Neuron (in vitro differentiated cells): ENCODE results near the gene NFYC.

Experiments
- H2AFZ ChIP-seq: one replicate; pipeline ENCODE4 v1.6.1; 2013; ENCODE audit warnings: low read depth, mild to moderate bottlenecking, inconsistent platforms, low read length, moderate library complexity
- H3K27me3 ChIP-seq: one replicate; pipeline ENCODE4 v1.6.1; 2013; ENCODE audit warnings: low read length; ENCODE audit not compliant: insufficient read depth
- H3K36me3 ChIP-seq: one replicate; pipeline ENCODE4 v1.6.1; 2013; ENCODE audit warnings: low read length; ENCODE audit not compliant: insufficient read depth
- H3K4me1 ChIP-seq: one replicate; pipeline ENCODE4 v1.6.1; 2013; ENCODE audit warnings: low read length; ENCODE audit not compliant: insufficient read depth
- H3K4me3 ChIP-seq: 2 replicates; pipeline ENCODE4 v1.5.1; 2013; ENCODE audit warnings: mild to moderate bottlenecking, low read length, moderate library complexity
- H3K9me3 ChIP-seq: one replicate; pipeline ENCODE4 v1.6.1; 2013; ENCODE audit warnings: low read length

Gene NFYC

DNA sequence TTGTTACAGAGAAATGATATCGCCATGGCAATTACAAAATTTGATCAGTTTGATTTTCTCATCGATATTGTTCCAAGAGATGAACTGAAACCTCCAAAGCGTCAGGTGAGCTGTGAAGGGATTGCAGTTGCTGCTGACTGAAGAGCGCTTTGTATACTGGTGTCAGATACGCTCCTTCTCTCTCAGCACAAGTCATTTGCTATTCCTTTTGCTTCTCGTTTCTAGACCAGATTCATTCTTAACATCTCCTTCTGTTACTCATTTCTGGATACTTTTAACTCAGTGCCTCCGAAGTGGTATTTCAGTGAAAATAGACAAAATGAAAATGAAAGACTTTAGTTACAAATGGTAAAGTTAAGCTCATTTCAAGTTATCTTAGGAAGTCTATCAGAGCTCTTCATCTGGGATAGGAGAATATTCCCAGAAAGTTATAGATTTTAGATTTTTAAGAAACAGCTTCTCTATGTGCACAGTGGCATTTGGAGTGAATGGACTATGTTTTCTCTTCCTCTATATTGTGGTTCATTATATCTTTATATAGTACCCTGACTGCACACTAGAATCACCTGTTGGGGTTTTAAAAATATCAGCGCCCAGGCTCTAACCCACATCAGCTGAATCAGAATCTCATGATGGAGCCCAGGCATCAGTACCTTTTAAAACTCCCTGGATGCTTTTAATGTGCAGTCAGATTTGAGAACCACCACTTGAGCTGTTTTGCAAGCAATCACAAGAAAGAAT is 61.8 kb downstream of the NFYC start:
- Histone ChIP-seq H3K4me1 (no peaks in the 10 kb centered on the region), H3K4me3 (no peak overlapping the region), H3K9me3 (no peaks in the 10 kb centered on the region), H3K36me3 (peaks cover 91% of the 10 kb centered on the region), H3K27me3 (no peaks in the 10 kb centered on the region), H2AFZ (no peak overlapping the region)

DNA sequence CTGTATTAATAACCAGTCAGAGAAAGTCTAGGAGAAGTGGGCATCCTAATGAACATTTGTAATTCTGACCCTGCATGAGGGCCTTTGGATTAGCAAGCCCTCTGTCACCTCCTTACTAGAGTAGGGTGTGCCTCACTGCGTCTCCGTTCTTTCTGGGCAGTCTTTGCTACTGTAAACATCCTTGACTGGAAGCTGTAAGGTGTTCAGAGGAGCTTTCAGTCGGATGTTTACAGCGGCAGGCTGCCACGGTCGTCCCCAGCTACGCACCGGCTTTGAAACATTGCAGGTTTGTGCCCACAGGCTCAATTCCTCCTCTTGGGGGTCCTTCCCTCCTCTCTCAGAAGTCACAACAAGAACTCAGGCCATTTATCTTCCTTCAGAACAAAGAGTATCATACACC is 62.7 kb downstream of the NFYC start:
- Histone ChIP-seq H3K27me3 (no peaks in the 10 kb centered on the region), H2AFZ (no peak overlapping the region), H3K4me1 (no peaks in the 10 kb centered on the region), H3K9me3 (no peaks in the 10 kb centered on the region), H3K4me3 (no peak overlapping the region), H3K36me3 (peaks cover 91% of the 10 kb centered on the region)

DNA sequence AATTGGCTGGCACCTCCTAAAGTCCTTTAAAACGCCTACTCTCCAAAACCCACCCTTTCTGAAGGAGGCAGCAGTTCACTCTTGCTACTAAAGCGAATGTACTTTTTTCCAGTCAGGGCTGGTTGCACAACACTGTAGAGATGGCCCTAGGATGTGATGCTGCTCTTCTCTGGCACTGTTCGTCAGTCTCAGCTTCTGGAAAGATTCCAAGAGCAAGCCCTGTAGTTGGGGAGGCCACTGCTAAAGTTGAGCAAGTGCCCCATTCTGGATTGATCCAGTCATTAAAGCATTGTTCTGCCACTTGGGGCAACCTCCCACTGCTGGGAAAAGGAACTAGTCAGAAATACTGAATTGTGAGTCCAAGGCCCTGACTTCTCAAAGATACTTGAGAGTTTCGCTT is 63.6 kb downstream of the NFYC start:
- Histone ChIP-seq H3K4me3 (no peak overlapping the region), H3K4me1 (no peaks in the 10 kb centered on the region), H2AFZ (no peak overlapping the region), H3K9me3 (no peaks in the 10 kb centered on the region), H3K36me3 (peaks cover 91% of the 10 kb centered on the region), H3K27me3 (no peaks in the 10 kb centered on the region)

DNA sequence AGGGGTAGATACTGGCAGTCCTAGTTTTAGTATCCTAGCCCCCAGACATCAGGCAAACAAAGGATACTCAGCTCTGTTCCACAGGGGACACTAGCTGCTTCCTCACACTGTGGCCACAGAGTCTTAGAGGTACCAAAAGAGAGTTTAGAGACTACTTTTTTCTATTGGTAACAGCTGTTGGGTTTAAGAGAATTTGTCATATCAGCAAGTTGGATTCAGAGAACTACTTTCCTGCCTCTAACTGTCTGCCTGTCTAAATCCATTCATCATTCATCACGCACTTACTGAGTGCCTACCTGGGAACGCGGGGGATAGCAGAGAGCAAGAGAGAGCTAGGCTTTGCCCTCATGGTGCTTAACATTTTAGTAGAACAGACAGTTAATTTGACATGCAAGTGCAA is 65.0 kb downstream of the NFYC start:
- Histone ChIP-seq H3K9me3 (no peaks in the 10 kb centered on the region), H3K4me1 (no peaks in the 10 kb centered on the region), H3K4me3 (no peak overlapping the region), H3K27me3 (no peaks in the 10 kb centered on the region), H3K36me3 (peaks cover 88% of the 10 kb centered on the region), H2AFZ (no peak overlapping the region)

GRCh38 chr1:40757084-40757483 is 65.6 kb downstream of the NFYC start:
- Histone ChIP-seq H3K9me3 (no peaks in the 10 kb centered on the region), H3K27me3 (no peaks in the 10 kb centered on the region), H3K4me3 (no peak overlapping the region), H3K36me3 (peaks cover 92% of the 10 kb centered on the region), H2AFZ (no peak overlapping the region), H3K4me1 (no peaks in the 10 kb centered on the region)

DNA sequence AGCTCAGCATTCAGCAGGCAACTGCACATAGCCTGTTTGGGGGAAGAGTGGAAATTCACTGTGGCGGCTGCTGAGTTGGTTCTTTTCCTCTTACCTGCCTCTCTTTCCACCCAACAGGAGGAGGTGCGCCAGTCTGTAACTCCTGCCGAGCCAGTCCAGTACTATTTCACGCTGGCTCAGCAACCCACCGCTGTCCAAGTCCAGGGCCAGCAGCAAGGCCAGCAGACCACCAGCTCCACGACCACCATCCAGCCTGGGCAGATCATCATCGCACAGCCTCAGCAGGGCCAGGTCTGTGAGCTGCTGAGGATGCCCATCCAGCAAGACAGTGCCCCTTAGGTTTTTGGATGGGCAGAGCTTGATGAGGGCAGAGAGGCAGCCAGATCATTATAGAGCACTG is 66.5 kb downstream of the NFYC start:
- Histone ChIP-seq H3K27me3 (no peaks in the 10 kb centered on the region), H2AFZ (no peak overlapping the region), H3K4me3 (no peak overlapping the region), H3K36me3 (peaks cover 92% of the 10 kb centered on the region), H3K4me1 (no peaks in the 10 kb centered on the region), H3K9me3 (no peaks in the 10 kb centered on the region)

DNA sequence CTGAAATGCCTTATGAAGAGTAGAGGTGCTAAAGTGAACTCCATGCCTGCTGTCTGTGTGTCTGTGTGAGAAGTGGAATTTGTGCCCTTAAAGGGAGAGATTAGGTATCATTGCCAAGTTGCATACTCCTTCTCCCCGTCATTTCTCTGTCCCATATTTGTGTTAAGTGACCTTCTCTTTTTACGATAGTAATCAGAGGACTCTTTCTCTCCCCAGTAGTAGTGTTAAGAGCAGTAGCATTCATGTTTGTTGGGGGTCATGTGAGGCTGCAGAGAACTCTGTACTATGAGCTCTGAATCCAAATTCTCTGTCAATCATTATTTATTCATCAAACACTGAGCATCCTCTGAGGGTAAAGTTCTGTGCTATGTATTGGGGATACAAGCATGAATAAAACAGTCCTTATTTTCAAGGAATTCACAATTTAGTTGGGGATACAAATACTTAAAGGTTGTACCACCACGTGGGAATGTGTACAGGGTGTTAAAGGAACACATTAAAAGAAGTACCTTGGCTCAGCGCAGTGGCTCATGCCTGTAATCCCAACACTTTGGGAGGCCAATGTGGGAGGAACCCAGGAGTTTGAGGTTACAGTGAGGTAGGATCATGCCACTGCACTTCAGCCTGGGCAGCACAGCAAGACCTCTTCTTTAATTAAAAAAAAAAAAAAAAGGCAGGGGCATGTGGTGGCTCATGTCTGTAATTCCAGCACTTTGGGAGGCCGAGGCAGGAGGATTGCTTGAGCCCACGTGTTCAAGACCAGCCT is 67.3 kb downstream of the NFYC start:
- Histone ChIP-seq H3K27me3 (no peaks in the 10 kb centered on the region), H3K4me1 (no peaks in the 10 kb centered on the region), H3K36me3 (peaks cover 90% of the 10 kb centered on the region), H3K4me3 (no peak overlapping the region), H2AFZ (no peak overlapping the region), H3K9me3 (no peaks in the 10 kb centered on the region)

DNA sequence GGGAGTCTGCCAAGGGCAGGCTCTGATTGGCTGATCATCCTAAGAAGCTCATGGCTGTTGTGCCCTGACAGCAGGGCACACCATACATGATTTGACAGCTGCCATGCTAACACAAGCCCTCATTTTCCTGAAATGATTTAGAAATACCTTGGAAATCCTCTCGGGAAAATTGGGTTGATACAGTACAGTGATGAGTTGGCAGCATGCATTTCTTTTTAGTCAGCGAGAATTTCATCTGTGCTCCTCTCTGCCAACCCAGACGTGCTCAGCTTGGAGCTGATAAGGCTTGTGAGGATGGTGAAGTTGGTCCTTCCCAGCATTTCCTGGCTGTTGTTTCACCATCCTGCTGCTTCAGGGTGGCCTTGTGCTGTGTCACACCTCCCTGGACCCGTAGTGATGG is 69.5 kb downstream of the NFYC start:
- no peaks in the 10 kb centered on the region for H3K9me3 ChIP-seq
- H3K27me3 ChIP-seq: no peaks in the 10 kb centered on the region
- H3K4me1 ChIP-seq: no peaks in the 10 kb centered on the region
- H3K4me3 ChIP-seq: no peak overlapping the region
- H3K36me3 ChIP-seq: peaks cover 90% of the 10 kb centered on the region
- no peak overlapping the region for H2AFZ ChIP-seq

DNA sequence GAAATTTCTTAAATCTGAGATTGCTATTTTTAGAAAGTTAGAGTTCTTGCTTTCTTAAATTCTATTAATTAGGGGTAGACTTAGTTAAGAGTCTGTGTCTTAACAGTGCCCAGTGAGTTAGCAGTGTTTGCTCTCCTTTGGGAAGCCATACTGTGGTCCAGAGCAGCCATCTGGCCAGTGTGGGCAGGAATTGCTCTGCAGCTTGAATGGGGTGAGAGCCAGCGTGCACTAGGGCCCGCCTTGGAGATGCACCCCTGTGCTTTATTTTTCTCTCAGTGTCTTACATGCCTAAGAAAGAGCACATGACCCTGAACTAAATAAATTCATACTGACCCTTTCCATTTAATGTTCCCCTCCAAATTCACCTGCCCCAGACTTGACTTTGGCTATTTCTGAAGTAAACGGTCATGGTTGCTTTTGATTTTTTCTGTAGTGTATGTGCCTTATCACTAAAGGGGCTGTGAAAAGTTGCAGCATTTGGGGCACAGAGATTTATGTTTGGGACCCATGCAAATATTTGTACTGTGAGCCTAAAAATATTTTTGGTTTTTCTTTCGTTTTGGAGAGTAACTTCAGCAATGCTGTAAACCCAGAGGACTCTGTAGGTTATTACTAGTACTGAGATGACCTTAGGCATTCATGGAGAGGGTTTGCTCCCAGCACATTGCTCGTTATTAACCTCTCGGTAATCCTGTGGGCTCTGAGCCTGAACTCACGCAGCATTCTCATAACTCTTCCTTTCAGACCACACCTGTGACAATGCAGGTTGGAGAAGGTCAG is 70.8 kb downstream of the NFYC start:
- H3K4me1 ChIP-seq: no peaks in the 10 kb centered on the region
- H3K36me3 ChIP-seq: peaks cover 90% of the 10 kb centered on the region
- H2AFZ ChIP-seq: no peak overlapping the region
- no peaks in the 10 kb centered on the region for H3K27me3 ChIP-seq
- H3K4me3 ChIP-seq: no peak overlapping the region
- no peaks in the 10 kb centered on the region for H3K9me3 ChIP-seq

- Histone ChIP-seq H3K9me3 (no peaks in the 10 kb centered on the region), H3K4me3 (no peak overlapping the region), H3K36me3 (peaks cover 88% of the 10 kb centered on the region), H3K27me3 (no peaks in the 10 kb centered on the region), H3K4me1 (no peaks in the 10 kb centered on the region), H2AFZ (no peak overlapping the region)
These were observed 72.4 kb downstream of the NFYC start for GRCh38 chr1:40763742-40764532.

- Histone ChIP-seq H3K4me1 (no peaks in the 10 kb centered on the region), H3K36me3 (peaks cover 88% of the 10 kb centered on the region), H2AFZ (no peak overlapping the region), H3K9me3 (no peaks in the 10 kb centered on the region), H3K27me3 (no peaks in the 10 kb centered on the region), H3K4me3 (no peak overlapping the region)
These were observed 73.5 kb downstream of the NFYC start for GRCh38 chr1:40764981-40765380.

DNA sequence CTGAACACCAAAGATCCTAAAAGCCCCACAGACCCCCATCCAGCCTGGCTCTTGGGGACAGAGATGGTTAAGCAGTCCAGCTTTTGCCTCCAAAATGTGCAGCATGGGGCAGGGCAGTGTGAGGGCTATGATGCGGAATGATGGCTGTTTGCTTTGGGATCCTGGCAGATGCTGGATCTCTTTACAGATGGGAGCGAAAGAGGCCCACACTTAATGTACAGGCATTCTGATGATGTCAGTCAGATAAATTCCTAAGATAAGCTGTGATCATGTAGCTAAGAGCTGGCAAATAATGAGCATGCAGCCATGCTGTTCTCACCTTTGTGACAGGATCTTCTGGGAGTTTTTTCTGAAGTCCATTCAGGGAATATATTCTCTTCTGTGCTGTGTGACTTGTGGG is 74.5 kb downstream of the NFYC start:
- Histone ChIP-seq H3K4me3 (no peak overlapping the region), H3K4me1 (no peaks in the 10 kb centered on the region), H3K9me3 (no peaks in the 10 kb centered on the region), H3K36me3 (peaks cover 90% of the 10 kb centered on the region), H3K27me3 (no peaks in the 10 kb centered on the region), H2AFZ (no peak overlapping the region)
